Esophagus muscularis mucosa (tissue), 3 donors: Measurements from ENCODE around the gene MZB1.

Experiments used
- POLR2A ChIP-seq: fragments of 450-650 bp; IDR thresholded peaks from one replicate; pipeline ENCODE4 v1.6.1; 2017; ENCODE audit warnings: antibody characterized with exemption, moderate library complexity, mild to moderate bottlenecking, low read depth
- TF ChIP-seq, protein P1 (sequence below), 3 experiments: fragments of 200-600 bp in 2 of 3; fragments of 450-650 bp in 1 of 3; sonication (generic) in 2 of 3; IDR thresholded peaks; one replicate each; pipeline ENCODE4 v1.5.1; 2017 to 2019; ENCODE audit warnings: antibody characterized with exemption in 3 of 3, mild to moderate bottlenecking in 2 of 3, moderate library complexity in 1 of 3

DNA sequence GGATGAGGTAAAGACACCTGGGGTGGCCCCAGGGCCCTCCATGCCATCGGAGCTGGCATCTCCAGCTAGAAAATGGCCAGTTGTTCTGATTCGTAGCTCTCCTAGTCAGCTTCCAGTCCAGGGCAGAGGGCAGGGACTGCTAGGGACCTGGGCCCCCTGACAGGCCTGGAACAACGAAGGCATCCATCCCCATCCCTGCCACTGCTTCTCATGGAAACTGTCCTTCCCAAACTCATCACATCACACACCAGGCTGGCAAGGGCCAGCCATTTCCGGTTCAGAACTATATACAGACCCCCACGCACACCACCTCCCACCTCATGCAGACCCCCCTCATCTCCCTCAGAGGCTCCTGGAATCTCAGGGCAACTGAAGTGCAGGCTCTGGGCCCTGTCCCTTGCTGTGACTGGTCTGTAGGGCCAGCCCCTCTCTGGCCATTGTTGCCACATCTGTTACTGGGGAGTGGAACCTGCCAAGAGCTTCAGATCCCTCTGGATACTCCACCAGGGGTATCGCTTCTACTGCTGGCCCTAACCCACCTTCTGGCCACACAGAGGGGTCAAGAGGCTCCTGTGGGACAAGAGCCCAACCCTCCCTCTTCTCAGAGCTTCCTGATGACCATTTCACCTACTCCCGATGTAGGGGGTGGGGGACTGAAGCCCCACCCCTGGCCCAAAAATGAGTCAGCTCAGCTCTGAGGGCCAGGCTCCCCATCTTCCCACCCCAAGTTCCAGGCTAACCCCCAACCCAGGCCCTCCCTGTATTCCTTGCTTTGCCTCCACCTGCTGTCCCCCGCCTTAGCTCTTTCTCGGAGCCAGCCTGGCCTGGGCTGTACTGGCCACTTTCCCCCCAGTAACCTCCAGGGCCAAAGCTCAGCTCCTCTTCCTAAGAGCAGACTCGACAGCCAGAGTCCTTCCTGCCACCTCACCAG is 1.2 kb upstream of the MZB1 start:
- no peak for TF ChIP-seq POLR2A
- TF ChIP-seq, protein P1, sequence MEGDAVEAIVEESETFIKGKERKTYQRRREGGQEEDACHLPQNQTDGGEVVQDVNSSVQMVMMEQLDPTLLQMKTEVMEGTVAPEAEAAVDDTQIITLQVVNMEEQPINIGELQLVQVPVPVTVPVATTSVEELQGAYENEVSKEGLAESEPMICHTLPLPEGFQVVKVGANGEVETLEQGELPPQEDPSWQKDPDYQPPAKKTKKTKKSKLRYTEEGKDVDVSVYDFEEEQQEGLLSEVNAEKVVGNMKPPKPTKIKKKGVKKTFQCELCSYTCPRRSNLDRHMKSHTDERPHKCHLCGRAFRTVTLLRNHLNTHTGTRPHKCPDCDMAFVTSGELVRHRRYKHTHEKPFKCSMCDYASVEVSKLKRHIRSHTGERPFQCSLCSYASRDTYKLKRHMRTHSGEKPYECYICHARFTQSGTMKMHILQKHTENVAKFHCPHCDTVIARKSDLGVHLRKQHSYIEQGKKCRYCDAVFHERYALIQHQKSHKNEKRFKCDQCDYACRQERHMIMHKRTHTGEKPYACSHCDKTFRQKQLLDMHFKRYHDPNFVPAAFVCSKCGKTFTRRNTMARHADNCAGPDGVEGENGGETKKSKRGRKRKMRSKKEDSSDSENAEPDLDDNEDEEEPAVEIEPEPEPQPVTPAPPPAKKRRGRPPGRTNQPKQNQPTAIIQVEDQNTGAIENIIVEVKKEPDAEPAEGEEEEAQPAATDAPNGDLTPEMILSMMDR (IDR thresholded peaks at IDR 0.05), result no peak
